NCI-H446 treated with DMSO at 0.1 percent for 48 hours (cell line): Measurements from ENCODE around the gene TNS3.
"Not testable (repeated sequence)": the region's sequence is repeated elsewhere in the genome, so short reads cannot be mapped to it uniquely, and the experiment has no call there.

Source experiments
- DNase-seq: peaks from one replicate; lab custom pipeline; 2025; lab: John Stamatoyannopoulos, UW

The TNS3 gene

GRCh38 chr7:47561715-47562446, 20.0 kb downstream of the TNS3 start:
- no peak for DNase-seq

GRCh38 chr7:47559306-47560220, 22.3 kb downstream of the TNS3 start:
- no peak for DNase-seq

GRCh38 chr7:47557694-47558670, 23.9 kb downstream of the TNS3 start:
- DNase-seq = no peak

- no peak for DNase-seq
Observed at GRCh38 chr7:47557317-47557693, 24.6 kb downstream of the TNS3 start.

GRCh38 chr7:47556511-47557180, 25.3 kb downstream of the TNS3 start:
- DNase-seq = no peak

- DNase-seq = no peak
Observed at GRCh38 chr7:47553309-47553708, 28.6 kb downstream of the TNS3 start.

- no peak for DNase-seq
Observed at GRCh38 chr7:47552621-47553020, 29.3 kb downstream of the TNS3 start.

- DNase-seq = no peak
Observed at GRCh38 chr7:47551668-47552440, 30.1 kb downstream of the TNS3 start.

- no peak for DNase-seq
Observed at GRCh38 chr7:47550788-47551470, 31.0 kb downstream of the TNS3 start.

GRCh38 chr7:47549916-47550315, 32.0 kb downstream of the TNS3 start:
- DNase-seq = no peak

- no peak for DNase-seq
Observed at GRCh38 chr7:47549397-47549796, 32.5 kb downstream of the TNS3 start.

- no peak for DNase-seq
Observed at GRCh38 chr7:47548546-47548945, 33.4 kb downstream of the TNS3 start.

GRCh38 chr7:47546733-47547494, 35.0 kb downstream of the TNS3 start:
- DNase-seq = no peak

GRCh38 chr7:47546171-47546570, 35.7 kb downstream of the TNS3 start:
- DNase-seq = no peak

- DNase-seq = no peak
Observed at GRCh38 chr7:47544416-47544815, 37.5 kb downstream of the TNS3 start.

- DNase-seq = no peak
Observed at GRCh38 chr7:47543714-47544113, 38.2 kb downstream of the TNS3 start.

- no peak for DNase-seq
Observed at GRCh38 chr7:47543056-47543455, 38.9 kb downstream of the TNS3 start.

GRCh38 chr7:47542051-47542450, 39.9 kb downstream of the TNS3 start:
- no peak for DNase-seq

GRCh38 chr7:47541485-47541884, 40.4 kb downstream of the TNS3 start:
- not testable (repeated sequence) for DNase-seq
